A549 (cell line): ENCODE data around the gene SNAI1.

Source experiments
- CBX8 ChIP-seq: fragments of 200-600 bp; sonication (generic); IDR thresholded peaks from 2 replicates; pipeline ENCODE4 v1.6.1; 2016
- EP300 ChIP-seq, 2 experiments: fragments of >200 bp; sonication (Bioruptor Twin); formaldehyde crosslinking; IDR thresholded peaks; 2 replicates in 1 of 2; 3 replicates in 1 of 2; pipeline ENCODE4 v1.6.1; 2016 to 2017
- FOSL2 ChIP-seq, 2 experiments: fragments of 450-650 bp in 1 of 2; fragments of >200 bp in 1 of 2; sonication (Bioruptor Twin) in 1 of 2; formaldehyde crosslinking; IDR thresholded peaks; 2 replicates each; pipeline versions ENCODE4 v1.5.0 to v1.6.1; 2016 to 2020; ENCODE audit warnings: mild to moderate bottlenecking in 1 of 2, moderate library complexity in 1 of 2
- JUN ChIP-seq, 2 experiments: fragments of >200 bp; sonication (Bioruptor Twin); formaldehyde crosslinking; IDR thresholded peaks; 2 replicates in 1 of 2; 3 replicates in 1 of 2; pipeline ENCODE4 v1.6.1; 2016 to 2017
- JUNB ChIP-seq: fragments of >200 bp; sonication (Bioruptor Twin); formaldehyde crosslinking; IDR thresholded peaks from 2 replicates; pipeline ENCODE4 v1.6.1; 2016
- MYC ChIP-seq: IDR thresholded peaks from 2 replicates; pipeline ENCODE4 v1.6.1; 2012; ENCODE audit warnings: mild to moderate bottlenecking, inconsistent platforms, low read length, improper control_type of control experiment, borderline replicate concordance
- NR3C1 ChIP-seq: fragments of >200 bp; sonication (Bioruptor Twin); formaldehyde crosslinking; IDR thresholded peaks from 3 replicates; pipeline ENCODE4 v1.6.1; 2017
- POLR2AphosphoS2 ChIP-seq: conservative IDR thresholded peaks from 2 replicates; pipeline ENCODE4 v1.6.1; 2012; ENCODE audit warnings: low read length, improper control_type of control experiment, inconsistent platforms
- RCOR1 ChIP-seq: fragments of 150-350 bp; IDR thresholded peaks from 2 replicates; pipeline ENCODE4 v1.6.1; 2014; ENCODE audit warnings: antibody characterized with exemption, low read length, low read depth
- TP53 ChIP-seq: fragments of 250-450 bp; sonication (Bioruptor Pico); IDR thresholded peaks from 2 replicates; pipeline ENCODE4 v1.5.0; 2021; ENCODE audit warnings: mild to moderate bottlenecking, moderate library complexity
- TF ChIP-seq, protein P1 (sequence below): fragments of >200 bp; sonication (Bioruptor Twin); formaldehyde crosslinking; IDR thresholded peaks from 3 replicates; pipeline ENCODE4 v1.5.1; 2016
- TF ChIP-seq, protein P2 (sequence below): fragments of 150-350 bp; IDR thresholded peaks from 2 replicates; pipeline ENCODE4 v1.6.1; 2014; ENCODE audit warnings: low read depth, mild to moderate bottlenecking, low read length
- TF ChIP-seq, protein P3 (sequence below): fragments of 450-650 bp; IDR thresholded peaks from 2 replicates; pipeline ENCODE4 v1.6.1; 2014; ENCODE audit warnings: antibody characterized with exemption
- TF ChIP-seq, protein P4 (sequence below): IDR thresholded peaks from 2 replicates; pipeline ENCODE4 v1.6.1; 2012

DNA sequence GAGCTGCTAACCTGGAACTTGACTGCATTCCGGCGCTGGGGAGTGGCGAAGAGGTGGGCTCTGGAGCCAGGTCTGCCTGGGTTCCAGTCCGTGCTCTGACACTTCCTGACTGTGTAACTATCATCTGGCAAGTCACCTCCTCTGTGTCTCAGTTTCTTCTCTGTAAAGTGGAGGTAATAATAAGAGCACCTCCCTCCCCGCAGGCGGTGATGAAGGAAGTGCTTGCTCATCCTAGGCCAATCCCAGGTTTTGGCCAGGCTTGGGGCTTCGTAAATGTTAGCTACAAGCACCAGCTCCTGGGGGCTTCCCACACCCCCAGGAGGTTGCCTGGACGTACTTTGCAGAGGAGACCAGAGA lies 32.8 kb downstream of the SNAI1 start:
- TF ChIP-seq, protein P1, sequence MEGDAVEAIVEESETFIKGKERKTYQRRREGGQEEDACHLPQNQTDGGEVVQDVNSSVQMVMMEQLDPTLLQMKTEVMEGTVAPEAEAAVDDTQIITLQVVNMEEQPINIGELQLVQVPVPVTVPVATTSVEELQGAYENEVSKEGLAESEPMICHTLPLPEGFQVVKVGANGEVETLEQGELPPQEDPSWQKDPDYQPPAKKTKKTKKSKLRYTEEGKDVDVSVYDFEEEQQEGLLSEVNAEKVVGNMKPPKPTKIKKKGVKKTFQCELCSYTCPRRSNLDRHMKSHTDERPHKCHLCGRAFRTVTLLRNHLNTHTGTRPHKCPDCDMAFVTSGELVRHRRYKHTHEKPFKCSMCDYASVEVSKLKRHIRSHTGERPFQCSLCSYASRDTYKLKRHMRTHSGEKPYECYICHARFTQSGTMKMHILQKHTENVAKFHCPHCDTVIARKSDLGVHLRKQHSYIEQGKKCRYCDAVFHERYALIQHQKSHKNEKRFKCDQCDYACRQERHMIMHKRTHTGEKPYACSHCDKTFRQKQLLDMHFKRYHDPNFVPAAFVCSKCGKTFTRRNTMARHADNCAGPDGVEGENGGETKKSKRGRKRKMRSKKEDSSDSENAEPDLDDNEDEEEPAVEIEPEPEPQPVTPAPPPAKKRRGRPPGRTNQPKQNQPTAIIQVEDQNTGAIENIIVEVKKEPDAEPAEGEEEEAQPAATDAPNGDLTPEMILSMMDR, result no peak
- TF ChIP-seq CBX8, result no peak
- TF ChIP-seq, protein P2, sequence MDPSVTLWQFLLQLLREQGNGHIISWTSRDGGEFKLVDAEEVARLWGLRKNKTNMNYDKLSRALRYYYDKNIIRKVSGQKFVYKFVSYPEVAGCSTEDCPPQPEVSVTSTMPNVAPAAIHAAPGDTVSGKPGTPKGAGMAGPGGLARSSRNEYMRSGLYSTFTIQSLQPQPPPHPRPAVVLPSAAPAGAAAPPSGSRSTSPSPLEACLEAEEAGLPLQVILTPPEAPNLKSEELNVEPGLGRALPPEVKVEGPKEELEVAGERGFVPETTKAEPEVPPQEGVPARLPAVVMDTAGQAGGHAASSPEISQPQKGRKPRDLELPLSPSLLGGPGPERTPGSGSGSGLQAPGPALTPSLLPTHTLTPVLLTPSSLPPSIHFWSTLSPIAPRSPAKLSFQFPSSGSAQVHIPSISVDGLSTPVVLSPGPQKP, result no peak
- TF ChIP-seq EP300 (IDR thresholded peaks at IDR 0.05), result no peak
- no peak for TF ChIP-seq FOSL2 (IDR thresholded peaks at IDR 0.05)
- TF ChIP-seq FOSL2 (CRISPR knock-in tag; IDR thresholded peaks at IDR 0.05), result no peak
- TF ChIP-seq MYC, result no peak
- TF ChIP-seq POLR2AphosphoS2, result no peak
- no peak for TF ChIP-seq JUNB
- TF ChIP-seq, protein P3, sequence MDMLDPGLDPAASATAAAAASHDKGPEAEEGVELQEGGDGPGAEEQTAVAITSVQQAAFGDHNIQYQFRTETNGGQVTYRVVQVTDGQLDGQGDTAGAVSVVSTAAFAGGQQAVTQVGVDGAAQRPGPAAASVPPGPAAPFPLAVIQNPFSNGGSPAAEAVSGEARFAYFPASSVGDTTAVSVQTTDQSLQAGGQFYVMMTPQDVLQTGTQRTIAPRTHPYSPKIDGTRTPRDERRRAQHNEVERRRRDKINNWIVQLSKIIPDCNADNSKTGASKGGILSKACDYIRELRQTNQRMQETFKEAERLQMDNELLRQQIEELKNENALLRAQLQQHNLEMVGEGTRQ, result no peak
- TF ChIP-seq JUN (IDR thresholded peaks at IDR 0.05), result no peak
- no peak for TF ChIP-seq TP53 (CRISPR knock-in tag)
- TF ChIP-seq, protein P4, sequence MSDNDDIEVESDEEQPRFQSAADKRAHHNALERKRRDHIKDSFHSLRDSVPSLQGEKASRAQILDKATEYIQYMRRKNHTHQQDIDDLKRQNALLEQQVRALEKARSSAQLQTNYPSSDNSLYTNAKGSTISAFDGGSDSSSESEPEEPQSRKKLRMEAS, result no peak
- no peak for TF ChIP-seq NR3C1
- no peak for TF ChIP-seq RCOR1
